HG03442 (cell line): ENCODE measurements around the gene PCNT.

Experiments
- ATAC-seq: cut with Tn5 transposase; IDR thresholded peaks from one replicate; pipeline ENCODE4 v1.9.1; 2021; ENCODE audit warnings: mild to moderate bottlenecking, moderate library complexity; ENCODE audit not compliant: unreplicated experiment

PCNT gene

GRCh38 chr21:46329796-46330195, 5.8 kb downstream of the PCNT start:
- ATAC-seq = no peak

- no peak for ATAC-seq
Observed at GRCh38 chr21:46334351-46335140, 10.6 kb downstream of the PCNT start.

DNA sequence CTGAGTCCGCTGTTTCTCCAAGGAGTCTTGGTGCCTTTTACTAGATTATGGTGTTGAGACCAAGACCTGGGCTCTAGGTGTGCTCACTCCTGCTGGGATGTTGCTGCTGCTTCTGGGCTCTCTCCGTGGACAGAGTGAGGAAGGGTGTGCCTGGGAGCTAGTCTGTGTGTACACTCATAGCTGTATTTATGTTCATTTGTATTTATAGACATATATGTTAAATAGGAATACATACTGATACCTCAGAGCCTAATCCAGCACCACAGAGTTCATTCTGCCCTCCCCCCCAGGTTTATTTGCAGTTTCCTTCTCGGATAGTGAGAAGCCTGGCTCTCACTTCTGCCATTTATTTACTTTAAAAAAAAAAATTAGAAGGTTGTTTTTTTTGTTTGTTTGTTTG, 12.6 kb downstream of the PCNT start:
- ATAC-seq = no peak

DNA sequence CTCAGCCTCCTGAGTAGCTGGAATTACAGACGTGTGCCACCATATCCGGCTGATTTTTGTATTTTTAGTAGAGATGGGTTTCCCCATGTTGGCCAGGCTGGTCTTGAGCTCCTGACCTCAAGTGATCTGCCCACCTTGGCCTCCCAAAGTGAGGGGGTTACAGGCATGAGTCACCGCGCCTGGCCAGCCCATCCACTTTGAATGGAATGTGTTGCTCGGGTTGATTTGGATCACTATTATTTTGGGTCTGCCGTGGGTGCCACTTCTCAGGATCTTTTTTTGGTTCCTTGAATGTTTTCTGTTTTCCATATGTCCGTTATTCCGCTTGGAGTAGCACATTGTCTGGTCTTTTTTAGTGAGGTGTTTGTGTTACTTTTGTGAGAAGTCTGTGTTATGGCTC, 17.0 kb downstream of the PCNT start:
- no peak for ATAC-seq

DNA sequence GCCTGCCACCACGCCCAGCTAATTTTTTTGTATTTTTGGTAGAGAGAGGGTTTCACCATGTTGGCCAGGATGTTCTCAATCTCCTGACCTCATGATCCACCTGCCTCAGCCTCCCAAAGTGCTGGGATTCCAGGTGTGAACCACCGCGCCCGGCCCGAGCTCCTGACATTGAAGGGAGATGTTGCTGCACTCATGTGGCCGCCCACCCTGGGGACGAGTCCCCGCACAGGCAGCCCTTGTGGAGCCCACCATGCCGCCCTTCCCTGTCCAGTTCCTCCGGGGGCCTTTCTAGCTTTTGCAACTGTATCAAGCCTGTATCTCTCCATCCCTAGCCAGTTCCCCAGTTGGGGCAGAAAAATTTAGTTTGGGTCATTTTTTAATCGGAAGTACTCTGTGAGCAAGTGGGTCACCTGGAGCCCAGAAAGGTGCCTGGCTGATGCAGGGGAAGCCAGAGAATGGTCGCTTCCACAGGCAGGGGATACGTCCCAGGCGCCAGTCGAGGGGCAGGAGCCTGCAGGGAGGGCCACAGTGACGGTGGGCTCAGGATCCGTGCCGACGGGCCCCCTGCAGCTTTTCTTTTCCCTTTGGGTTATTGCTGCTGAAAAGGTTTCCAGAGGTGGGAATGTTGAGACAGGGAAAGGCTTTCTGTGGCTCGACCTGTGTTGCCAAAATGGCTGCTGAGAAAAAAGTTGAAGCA, 20.4 kb downstream of the PCNT start:
- ATAC-seq = no peak

- ATAC-seq = no peak
Observed at GRCh38 chr21:46345861-46346260, 21.9 kb downstream of the PCNT start.

GRCh38 chr21:46346296-46347202, 22.6 kb downstream of the PCNT start:
- no peak for ATAC-seq

GRCh38 chr21:46347203-46347550, 23.2 kb downstream of the PCNT start:
- no peak for ATAC-seq

DNA sequence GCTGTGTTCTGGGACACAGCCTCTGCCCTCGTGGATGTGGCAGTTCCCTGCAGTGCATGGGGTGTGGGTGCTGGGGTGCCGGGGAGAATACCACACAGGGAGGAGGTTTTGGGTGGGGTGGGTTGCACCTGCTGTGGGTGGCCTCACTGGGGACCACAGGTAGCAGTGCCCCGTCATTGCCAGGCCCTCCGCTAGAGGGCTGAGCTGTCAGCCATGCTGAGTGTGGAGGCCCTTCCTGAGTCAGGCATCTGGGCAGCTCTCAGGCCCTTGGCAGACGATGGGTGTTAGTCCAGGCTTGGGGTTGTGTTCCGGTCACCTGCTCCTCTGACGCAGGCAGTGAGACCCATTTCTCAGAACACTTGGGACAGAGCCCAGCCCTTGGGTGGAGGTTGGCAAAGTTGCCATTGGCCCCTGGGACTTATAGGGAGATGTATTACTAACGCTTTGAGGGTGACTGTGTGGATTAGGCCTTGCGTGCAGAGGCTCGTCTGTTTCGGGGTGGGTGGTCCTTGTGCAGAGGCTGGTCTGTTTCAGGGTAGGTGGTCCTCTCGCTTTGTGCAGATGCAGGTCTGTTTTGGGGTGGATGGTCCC, 23.9 kb downstream of the PCNT start:
- no peak for ATAC-seq

DNA sequence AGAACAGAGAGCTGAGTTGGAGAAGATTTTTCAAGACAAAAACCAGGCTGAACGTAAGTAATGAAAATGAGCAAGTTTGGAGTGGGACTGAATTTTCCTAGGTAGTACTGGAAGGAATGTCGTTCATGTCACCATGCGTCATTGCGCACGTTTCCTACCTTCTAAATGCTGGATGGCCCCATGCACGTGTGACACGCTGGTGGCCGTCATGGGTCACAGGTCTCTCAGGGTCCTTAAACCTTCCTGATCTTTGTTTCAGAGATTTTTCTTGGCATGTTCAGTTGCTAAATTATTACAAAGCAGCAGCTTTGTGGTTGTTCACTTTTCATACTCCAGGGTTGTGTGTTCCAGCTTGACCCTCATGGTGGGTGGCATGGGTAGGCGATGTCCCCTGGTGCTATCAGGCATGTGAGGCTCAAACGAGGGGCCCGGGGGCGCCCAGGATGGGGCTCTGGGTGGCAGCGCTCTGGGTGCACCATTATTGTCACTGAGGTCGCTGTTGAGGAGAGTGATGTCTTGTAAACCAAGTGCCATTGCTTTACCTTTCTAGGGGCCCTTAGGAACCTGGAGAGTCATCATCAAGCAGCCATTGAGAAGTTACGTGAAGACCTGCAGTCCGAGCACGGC, 25.3 kb downstream of the PCNT start:
- ATAC-seq = no peak

- no peak for ATAC-seq
Observed at GRCh38 chr21:46350571-46350970, 26.6 kb downstream of the PCNT start.

GRCh38 chr21:46350981-46351380, 27.0 kb downstream of the PCNT start:
- ATAC-seq = no peak

GRCh38 chr21:46351476-46352163, 27.7 kb downstream of the PCNT start:
- ATAC-seq = no peak

DNA sequence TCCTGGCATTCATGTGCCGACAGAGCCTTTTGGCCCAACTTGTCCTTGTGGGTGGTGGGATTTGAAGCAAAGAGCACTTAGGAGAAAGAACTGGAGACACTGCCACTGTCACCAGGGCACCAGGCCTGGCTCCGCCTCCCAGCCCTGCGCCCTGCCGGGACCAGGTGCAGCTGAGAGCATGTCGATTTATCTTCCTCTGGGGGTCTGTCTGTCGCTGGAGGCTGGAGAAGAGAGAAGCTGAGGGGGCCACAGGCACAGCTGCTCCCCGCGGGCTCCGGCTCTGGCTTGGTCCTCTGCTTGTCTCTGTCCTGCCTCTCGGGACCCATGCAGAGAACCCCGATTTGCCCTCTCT, 28.2 kb downstream of the PCNT start:
- no peak for ATAC-seq

DNA sequence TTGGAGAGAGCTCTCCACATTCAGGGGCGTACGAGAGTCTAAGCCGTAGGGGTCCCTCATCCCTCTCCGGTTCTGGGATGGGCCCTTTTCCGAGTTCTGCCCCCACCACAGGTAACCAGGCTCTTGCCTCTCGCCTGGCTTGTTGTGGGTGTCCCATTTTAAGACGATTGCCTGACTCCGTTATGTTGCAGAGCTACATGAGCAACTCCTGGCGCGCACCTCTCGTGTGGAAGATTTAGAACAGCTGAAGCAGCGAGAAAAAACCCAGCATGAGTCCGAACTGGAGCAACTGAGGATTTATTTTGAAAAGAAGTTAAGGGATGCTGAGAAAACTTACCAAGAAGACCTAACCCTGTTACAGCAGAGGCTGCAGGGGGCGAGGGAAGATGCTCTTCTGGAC, 29.0 kb downstream of the PCNT start:
- ATAC-seq = no peak

GRCh38 chr21:46354046-46354445, 30.1 kb downstream of the PCNT start:
- ATAC-seq = no peak

- ATAC-seq = no peak
Observed at GRCh38 chr21:46354518-46354917, 30.6 kb downstream of the PCNT start.

GRCh38 chr21:46355161-46356004, 31.4 kb downstream of the PCNT start:
- no peak for ATAC-seq

DNA sequence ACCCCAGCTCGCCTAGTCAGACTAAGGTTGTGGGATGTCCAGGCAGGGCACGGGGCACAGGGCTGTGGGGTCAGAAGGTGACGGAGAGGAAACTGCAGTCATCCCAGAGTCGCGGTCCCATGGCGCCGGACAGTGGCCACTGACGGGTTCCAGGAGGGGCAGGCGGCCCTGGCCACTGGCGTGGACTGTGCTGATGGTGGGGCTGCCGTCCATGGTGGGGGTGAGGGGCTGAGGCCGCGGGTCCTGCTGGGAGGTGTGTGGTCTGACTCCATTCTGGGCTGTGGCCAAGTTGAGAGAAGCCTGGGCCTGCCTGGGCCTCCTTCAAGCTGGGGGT, 32.0 kb downstream of the PCNT start:
- no peak for ATAC-seq
